HEK293T (cell line): Measurements from ENCODE around the gene KRTAP2-4.
"Not testable (repeated sequence)": the region's sequence is repeated elsewhere in the genome, so short reads cannot be mapped to it uniquely, and the experiment has no call there.

ENCODE experiments used
- CTCF ChIA-PET: fragments of 350-600 bp; formaldehyde crosslinking; extraction: SDS; loops from one replicate; lab custom pipeline; 2021; ENCODE audit warnings: antibody characterized with exemption, inconsistent platforms; lab: Yijun Ruan, JAX
- POLR2A ChIA-PET: fragments of 350-600 bp; formaldehyde crosslinking; extraction: SDS; loops from one replicate; lab custom pipeline; 2020; ENCODE audit warnings: antibody characterized with exemption, inconsistent platforms; lab: Yijun Ruan, JAX
- DNase-seq: peaks from one replicate; pipeline ENCODE4 v3.0.0; 2012; ENCODE audit warnings: mixed read lengths; ENCODE audit errors: extremely low spot score
- ARNT ChIP-seq: fragments of 450-650 bp; IDR thresholded peaks from 2 replicates; pipeline ENCODE4 v1.6.1; 2017; ENCODE audit warnings: mild to moderate bottlenecking
- BHLHE40 ChIP-seq: fragments of 450-650 bp; IDR thresholded peaks from 2 replicates; pipeline ENCODE4 v1.6.1; 2016; ENCODE audit warnings: mild to moderate bottlenecking, moderate library complexity, borderline replicate concordance
- CTBP1 ChIP-seq: fragments of 450-650 bp; IDR thresholded peaks from 2 replicates; pipeline ENCODE4 v1.6.1; 2016; ENCODE audit warnings: borderline replicate concordance
- ELF4 ChIP-seq: fragments of 450-650 bp; IDR thresholded peaks from 2 replicates; pipeline ENCODE4 v1.6.1; 2017; ENCODE audit warnings: antibody characterized with exemption
- FOXA1 ChIP-seq: fragments of 450-650 bp; IDR thresholded peaks from 2 replicates; pipeline ENCODE4 v1.6.1; 2016; ENCODE audit warnings: mild to moderate bottlenecking
- FOXK2 ChIP-seq: fragments of 450-650 bp; IDR thresholded peaks from 2 replicates; pipeline ENCODE4 v1.6.1; 2016; ENCODE audit warnings: mild to moderate bottlenecking
- FOXM1 ChIP-seq: fragments of 450-650 bp; IDR thresholded peaks from 2 replicates; pipeline ENCODE4 v1.6.1; 2017; ENCODE audit warnings: mild to moderate bottlenecking, borderline replicate concordance
- HDGF ChIP-seq: fragments of 450-650 bp; IDR thresholded peaks from 2 replicates; pipeline ENCODE4 v1.6.1; 2017; ENCODE audit warnings: antibody characterized with exemption, borderline replicate concordance
- L3MBTL2 ChIP-seq: fragments of 450-650 bp; conservative IDR thresholded peaks from 2 replicates; pipeline ENCODE4 v1.6.1; 2016; ENCODE audit warnings: mild to moderate bottlenecking
- LEF1 ChIP-seq: fragments of 450-650 bp; IDR thresholded peaks from 2 replicates; pipeline ENCODE4 v1.6.1; 2017; ENCODE audit warnings: mild to moderate bottlenecking, borderline replicate concordance
- NFRKB ChIP-seq: fragments of 450-650 bp; IDR thresholded peaks from 2 replicates; pipeline ENCODE4 v1.6.1; 2016; ENCODE audit warnings: mild to moderate bottlenecking, moderate library complexity
- SP1 ChIP-seq: fragments of 450-650 bp; IDR thresholded peaks from 2 replicates; pipeline ENCODE4 v1.6.1; 2017
- SUZ12 ChIP-seq: fragments of 450-650 bp; IDR thresholded peaks from 2 replicates; pipeline ENCODE4 v1.6.1; 2016; ENCODE audit warnings: mild to moderate bottlenecking
- TARDBP ChIP-seq: fragments of 450-650 bp; IDR thresholded peaks from 2 replicates; pipeline ENCODE4 v1.6.1; 2016
- ZNF384 ChIP-seq: fragments of 450-650 bp; IDR thresholded peaks from 2 replicates; pipeline ENCODE4 v1.6.1; 2016
- TF ChIP-seq, protein P1 (sequence below): fragments of 450-650 bp; IDR thresholded peaks from 2 replicates; pipeline ENCODE4 v1.6.1; 2016

Gene KRTAP2-4

GRCh38 chr17:41064301-41064700 lies 1.4 kb downstream of the KRTAP2-4 start:
- CTCF ChIA-PET, result no interaction called here
- POLR2A ChIA-PET, result no interaction called here
- DNase-seq, result no peak

GRCh38 chr17:41063449-41063848 lies 2.2 kb downstream of the KRTAP2-4 start:
- ChIA-PET CTCF (no interaction called here), POLR2A (no interaction called here)
- no peak for TF ChIP-seq TARDBP
- no peak for TF ChIP-seq NFRKB
- TF ChIP-seq SP1, result no peak
- no peak for TF ChIP-seq BHLHE40
- no peak for TF ChIP-seq FOXA1
- TF ChIP-seq ZNF384, result no peak
- TF ChIP-seq L3MBTL2, result no peak
- no peak for TF ChIP-seq SUZ12
- no peak for TF ChIP-seq FOXK2
- no peak for TF ChIP-seq ELF4
- TF ChIP-seq FOXM1, result no peak
- no peak for TF ChIP-seq ARNT
- TF ChIP-seq, protein P1, sequence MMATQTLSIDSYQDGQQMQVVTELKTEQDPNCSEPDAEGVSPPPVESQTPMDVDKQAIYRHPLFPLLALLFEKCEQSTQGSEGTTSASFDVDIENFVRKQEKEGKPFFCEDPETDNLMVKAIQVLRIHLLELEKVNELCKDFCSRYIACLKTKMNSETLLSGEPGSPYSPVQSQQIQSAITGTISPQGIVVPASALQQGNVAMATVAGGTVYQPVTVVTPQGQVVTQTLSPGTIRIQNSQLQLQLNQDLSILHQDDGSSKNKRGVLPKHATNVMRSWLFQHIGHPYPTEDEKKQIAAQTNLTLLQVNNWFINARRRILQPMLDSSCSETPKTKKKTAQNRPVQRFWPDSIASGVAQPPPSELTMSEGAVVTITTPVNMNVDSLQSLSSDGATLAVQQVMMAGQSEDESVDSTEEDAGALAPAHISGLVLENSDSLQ, result no peak
- no peak for TF ChIP-seq HDGF
- no peak for TF ChIP-seq CTBP1
- no peak for TF ChIP-seq LEF1

More at GRCh38 chr17:41064301-41064700, 1.4 kb downstream of the KRTAP2-4 start:
- TF ChIP-seq SP1 (no peak), SUZ12 (no peak), BHLHE40 (no peak), FOXM1 (no peak), CTBP1 (no peak), TARDBP (no peak), NFRKB (no peak), FOXK2 (no peak), HDGF (no peak), L3MBTL2 (no peak), LEF1 (no peak), ZNF384 (no peak), ARNT (no peak), FOXA1 (no peak), ELF4 (no peak)
- TF ChIP-seq, protein P1, result no peak

GRCh38 chr17:41061964-41062363 lies 3.7 kb downstream of the KRTAP2-4 start:
- TF ChIP-seq ARNT (no peak), LEF1 (no peak), FOXK2 (no peak), NFRKB (no peak), SP1 (no peak), HDGF (no peak), TARDBP (no peak), FOXA1 (no peak), ELF4 (no peak), ZNF384 (no peak), CTBP1 (no peak), FOXM1 (no peak), SUZ12 (no peak)
- TF ChIP-seq, protein P1, result no peak
- ChIA-PET POLR2A (no interaction called here), CTCF (no interaction called here)
- DNase-seq, result no peak

More at GRCh38 chr17:41063449-41063848, 2.2 kb downstream of the KRTAP2-4 start:
- no peak for DNase-seq

- CTCF ChIA-PET, result no interaction called here
- POLR2A ChIA-PET, result no interaction called here
- DNase-seq, result no peak
- TF ChIP-seq SUZ12, result no peak
- no peak for TF ChIP-seq CTBP1
- no peak for TF ChIP-seq BHLHE40
- TF ChIP-seq LEF1, result no peak
These were observed 5.6 kb downstream of the KRTAP2-4 start, which contains the start of gene KRTAP2-3 for GRCh38 chr17:41060052-41060604. TSS of gene KRTAP2-3 (minus strand) at chr17:41060114. CDS start at chr17:41060050, 64 bp downstream.

DNA sequence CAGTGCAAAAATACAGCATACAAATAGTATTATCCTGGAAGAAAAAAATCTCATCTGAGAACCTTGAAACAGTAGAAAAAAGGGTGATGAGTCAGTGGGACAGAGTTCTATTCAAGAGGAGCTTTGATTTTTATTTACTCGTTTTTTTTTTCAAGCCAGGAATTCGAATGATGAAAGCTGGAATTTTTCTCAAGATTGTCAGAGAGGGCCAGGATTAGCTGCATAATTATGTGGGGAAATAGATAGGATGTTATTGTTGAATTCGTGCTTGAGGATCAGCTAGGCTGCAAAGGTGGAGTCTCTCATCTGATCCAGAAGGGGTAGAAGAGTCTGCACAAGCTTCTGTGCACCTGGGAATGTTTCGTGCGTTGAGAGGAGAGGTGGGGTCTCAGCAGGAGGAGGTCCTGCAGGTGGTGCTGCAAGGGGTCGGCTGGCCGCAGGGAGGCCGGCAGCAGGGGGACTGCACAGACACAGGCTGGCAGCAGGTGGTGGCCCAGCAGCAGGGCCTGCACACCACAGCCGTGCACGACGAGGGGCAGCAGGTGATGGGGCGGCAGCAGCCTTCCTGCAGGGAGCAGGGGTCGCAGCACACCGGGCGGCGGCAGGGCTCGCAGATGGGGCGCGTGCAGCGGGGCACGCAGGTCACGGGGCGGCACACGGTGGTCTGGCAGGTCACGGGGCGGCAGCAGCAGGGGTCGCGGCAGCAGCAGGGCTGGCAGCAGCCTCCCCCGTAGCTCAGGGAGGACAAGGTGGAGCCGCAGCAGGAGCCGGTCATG lies 6.2 kb downstream of the KRTAP2-4 start:
- POLR2A ChIA-PET, DNase-seq: not testable (repeated sequence)

GRCh38 chr17:41058741-41059140 lies 6.9 kb downstream of the KRTAP2-4 start:
- ChIA-PET CTCF (no interaction called here), POLR2A (no interaction called here)
- DNase-seq, result no peak
- TF ChIP-seq SUZ12 (no peak), ZNF384 (no peak), HDGF (no peak), BHLHE40 (no peak), FOXK2 (no peak), FOXM1 (no peak), TARDBP (no peak), ELF4 (no peak), SP1 (no peak)
- TF ChIP-seq, protein P1, result no peak

More for the DNA sequence above, 6.2 kb downstream of the KRTAP2-4 start:
- CTCF ChIA-PET, result not testable (repeated sequence)
